ENCODE results near the gene ENO1.

The ENO1 gene

GRCh38 chr1:8874230-8875201, 4.0 kb downstream of the ENO1 start:
- TF ChIP-seq, protein P1, sequence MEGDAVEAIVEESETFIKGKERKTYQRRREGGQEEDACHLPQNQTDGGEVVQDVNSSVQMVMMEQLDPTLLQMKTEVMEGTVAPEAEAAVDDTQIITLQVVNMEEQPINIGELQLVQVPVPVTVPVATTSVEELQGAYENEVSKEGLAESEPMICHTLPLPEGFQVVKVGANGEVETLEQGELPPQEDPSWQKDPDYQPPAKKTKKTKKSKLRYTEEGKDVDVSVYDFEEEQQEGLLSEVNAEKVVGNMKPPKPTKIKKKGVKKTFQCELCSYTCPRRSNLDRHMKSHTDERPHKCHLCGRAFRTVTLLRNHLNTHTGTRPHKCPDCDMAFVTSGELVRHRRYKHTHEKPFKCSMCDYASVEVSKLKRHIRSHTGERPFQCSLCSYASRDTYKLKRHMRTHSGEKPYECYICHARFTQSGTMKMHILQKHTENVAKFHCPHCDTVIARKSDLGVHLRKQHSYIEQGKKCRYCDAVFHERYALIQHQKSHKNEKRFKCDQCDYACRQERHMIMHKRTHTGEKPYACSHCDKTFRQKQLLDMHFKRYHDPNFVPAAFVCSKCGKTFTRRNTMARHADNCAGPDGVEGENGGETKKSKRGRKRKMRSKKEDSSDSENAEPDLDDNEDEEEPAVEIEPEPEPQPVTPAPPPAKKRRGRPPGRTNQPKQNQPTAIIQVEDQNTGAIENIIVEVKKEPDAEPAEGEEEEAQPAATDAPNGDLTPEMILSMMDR (IDR thresholded peaks at IDR 0.05; ENCODE audit: low read depth, low read length, missing control alignments) = no peak
- peak overlapping the region; percentile 92 for H3K4me3 ChIP-seq (ENCODE audit: low read depth, low read length)
- in situ Hi-C loops (cut with HindIII; ENCODE audit: low sequenced_read_pairs) = no loop called here
- peak; percentile 58 for DNase-seq (ENCODE audit: low read depth)

DNA sequence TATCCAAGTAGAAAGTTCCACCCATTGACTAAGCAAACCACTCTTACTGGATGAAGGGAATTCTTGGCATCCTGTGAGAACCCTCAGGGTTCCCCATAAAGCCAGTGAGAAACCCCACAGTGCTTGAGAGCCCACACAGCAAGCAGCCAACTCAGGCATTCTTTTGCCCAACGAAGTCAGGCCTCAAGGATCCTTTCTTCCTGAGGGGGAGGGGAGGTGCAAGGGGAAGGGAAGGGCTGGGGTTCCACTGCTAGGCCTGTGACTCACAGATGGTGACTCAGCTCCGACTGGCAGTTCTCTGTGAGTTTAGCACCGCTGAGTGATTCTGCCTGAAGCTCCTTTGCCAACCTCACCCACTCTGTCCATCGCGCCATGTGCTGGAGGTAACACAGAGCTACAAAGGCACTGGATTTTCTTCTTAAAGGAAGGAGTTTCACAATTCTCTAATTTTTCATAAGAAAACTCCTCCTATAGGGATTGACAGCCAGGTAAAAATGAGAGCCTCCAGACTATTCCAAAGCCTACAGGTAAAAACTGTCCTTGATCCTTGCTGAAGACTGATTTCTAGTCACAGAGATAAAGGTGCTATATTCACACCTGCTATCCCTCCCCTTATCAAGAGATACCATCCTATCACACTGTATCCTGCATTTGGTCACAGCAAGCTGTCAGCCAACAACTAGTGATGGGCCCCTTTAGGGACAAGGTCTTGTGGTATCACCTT, 4.8 kb downstream of the ENO1 start:
- no peak overlapping the region for H3K4me3 ChIP-seq (ENCODE audit: low read depth, low read length)

DNA sequence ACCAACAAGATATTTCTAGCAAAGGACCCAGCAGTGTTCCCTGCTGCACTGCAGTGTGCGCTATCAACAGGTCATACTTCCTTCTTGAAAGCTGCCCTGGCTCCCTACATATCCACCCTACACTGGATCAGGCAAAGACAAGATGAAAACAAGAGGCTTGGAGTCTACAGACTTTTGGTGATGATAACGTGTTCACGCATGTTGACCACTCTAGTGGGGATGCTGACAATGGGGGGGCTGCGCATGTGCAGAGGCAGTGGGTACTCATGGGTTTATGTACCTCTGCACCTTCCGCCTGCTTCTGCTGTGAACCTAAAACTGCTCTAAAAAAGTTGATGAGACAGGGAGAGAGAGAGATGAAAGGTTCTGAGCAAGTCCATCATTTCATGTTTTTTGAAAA, 5.5 kb downstream of the ENO1 start:
- in situ Hi-C loops (cut with HindIII; ENCODE audit: low sequenced_read_pairs) = no loop called here
- TF ChIP-seq, protein P1 (IDR thresholded peaks at IDR 0.05; ENCODE audit: low read depth, low read length, missing control alignments) = no peak
- peak overlapping the region; percentile 5 for H3K4me3 ChIP-seq (ENCODE audit: low read depth, low read length)
- DNase-seq (ENCODE audit: low read depth) = no peak

More for the DNA sequence above, 4.8 kb downstream of the ENO1 start:
- peak; percentile 95 for DNase-seq (ENCODE audit: low read depth)
- TF ChIP-seq, protein P1 (IDR thresholded peaks at IDR 0.05; ENCODE audit: low read depth, low read length, missing control alignments) = no peak
- in situ Hi-C loops (cut with HindIII; ENCODE audit: low sequenced_read_pairs) = no loop called here

GRCh38 chr1:8871965-8872399, 6.5 kb downstream of the ENO1 start:
- H3K4me3 ChIP-seq (ENCODE audit: low read depth, low read length) = no peak overlapping the region
- in situ Hi-C loops (cut with HindIII; ENCODE audit: low sequenced_read_pairs) = no loop called here
- no peak for DNase-seq (ENCODE audit: low read depth)
- TF ChIP-seq, protein P1 (IDR thresholded peaks at IDR 0.05; ENCODE audit: low read depth, low read length, missing control alignments) = no peak

GRCh38 chr1:8871539-8871935, 6.9 kb downstream of the ENO1 start:
- in situ Hi-C loops (cut with HindIII; ENCODE audit: low sequenced_read_pairs) = no loop called here
- TF ChIP-seq, protein P1 (IDR thresholded peaks at IDR 0.05; ENCODE audit: low read depth, low read length, missing control alignments) = peak; percentile 43
- DNase-seq (ENCODE audit: low read depth) = no peak
- no peak overlapping the region for H3K4me3 ChIP-seq (ENCODE audit: low read depth, low read length)

All from astrocyte of the cerebellum (primary cell).